SK-N-SH (cell line): ENCODE measurements around the gene PRRC2A.

Experiments used
- POLR2AphosphoS5 ChIP-seq: IDR thresholded peaks from 2 replicates; pipeline ENCODE4 v1.6.1; 2012; ENCODE audit warnings: low read depth, low read length
- RCOR1 ChIP-seq: fragments of 150-350 bp; IDR thresholded peaks from 2 replicates; pipeline ENCODE4 v1.6.1; 2017; ENCODE audit warnings: antibody characterized with exemption, low read length
- SMC3 ChIP-seq: IDR thresholded peaks from 2 replicates; pipeline ENCODE4 v1.6.1; 2012; ENCODE audit warnings: low read depth, low read length, improper control_type of control experiment
- TCF12 ChIP-seq: IDR thresholded peaks from 2 replicates; pipeline ENCODE4 v1.4.0; 2012
- YY1 ChIP-seq: IDR thresholded peaks from 2 replicates; pipeline ENCODE4 v1.4.0; 2012; ENCODE audit warnings: low read depth, mild to moderate bottlenecking
- TF ChIP-seq, protein P1 (sequence below): fragments of 200-600 bp; sonication (generic); IDR thresholded peaks from 2 replicates; pipeline ENCODE4 v1.6.1; 2017; ENCODE audit warnings: antibody characterized with exemption, mild to moderate bottlenecking, moderate library complexity
- TF ChIP-seq, protein P2 (sequence below): IDR thresholded peaks from 2 replicates; pipeline ENCODE4; 2012

DNA sequence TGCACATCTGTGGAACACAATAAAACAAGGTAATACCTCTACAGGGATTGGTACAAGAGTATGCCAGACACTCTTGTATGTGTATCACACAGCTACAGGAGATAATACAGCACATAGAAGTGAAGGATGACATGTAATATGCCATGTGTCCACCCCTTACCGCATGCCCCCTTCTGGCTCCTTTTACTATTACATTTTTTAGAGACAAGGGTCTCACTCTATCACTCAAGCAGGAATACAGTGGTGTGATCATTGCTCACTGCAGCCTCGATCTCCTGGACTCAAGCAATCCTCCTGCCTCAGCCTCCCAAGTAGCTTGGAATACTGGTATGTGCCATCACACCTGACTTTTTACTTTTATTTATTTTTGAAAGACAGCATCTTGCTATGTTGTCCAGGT, 23.5 kb upstream of the PRRC2A start:
- TF ChIP-seq, protein P1, sequence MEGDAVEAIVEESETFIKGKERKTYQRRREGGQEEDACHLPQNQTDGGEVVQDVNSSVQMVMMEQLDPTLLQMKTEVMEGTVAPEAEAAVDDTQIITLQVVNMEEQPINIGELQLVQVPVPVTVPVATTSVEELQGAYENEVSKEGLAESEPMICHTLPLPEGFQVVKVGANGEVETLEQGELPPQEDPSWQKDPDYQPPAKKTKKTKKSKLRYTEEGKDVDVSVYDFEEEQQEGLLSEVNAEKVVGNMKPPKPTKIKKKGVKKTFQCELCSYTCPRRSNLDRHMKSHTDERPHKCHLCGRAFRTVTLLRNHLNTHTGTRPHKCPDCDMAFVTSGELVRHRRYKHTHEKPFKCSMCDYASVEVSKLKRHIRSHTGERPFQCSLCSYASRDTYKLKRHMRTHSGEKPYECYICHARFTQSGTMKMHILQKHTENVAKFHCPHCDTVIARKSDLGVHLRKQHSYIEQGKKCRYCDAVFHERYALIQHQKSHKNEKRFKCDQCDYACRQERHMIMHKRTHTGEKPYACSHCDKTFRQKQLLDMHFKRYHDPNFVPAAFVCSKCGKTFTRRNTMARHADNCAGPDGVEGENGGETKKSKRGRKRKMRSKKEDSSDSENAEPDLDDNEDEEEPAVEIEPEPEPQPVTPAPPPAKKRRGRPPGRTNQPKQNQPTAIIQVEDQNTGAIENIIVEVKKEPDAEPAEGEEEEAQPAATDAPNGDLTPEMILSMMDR: peak; percentile 59
- TF ChIP-seq POLR2AphosphoS5 (no peak), RCOR1 (no peak), TCF12 (no peak), YY1 (no peak), SMC3 (peak; percentile 55; the same call in 1 of the 2 replicates)
- TF ChIP-seq, protein P2, sequence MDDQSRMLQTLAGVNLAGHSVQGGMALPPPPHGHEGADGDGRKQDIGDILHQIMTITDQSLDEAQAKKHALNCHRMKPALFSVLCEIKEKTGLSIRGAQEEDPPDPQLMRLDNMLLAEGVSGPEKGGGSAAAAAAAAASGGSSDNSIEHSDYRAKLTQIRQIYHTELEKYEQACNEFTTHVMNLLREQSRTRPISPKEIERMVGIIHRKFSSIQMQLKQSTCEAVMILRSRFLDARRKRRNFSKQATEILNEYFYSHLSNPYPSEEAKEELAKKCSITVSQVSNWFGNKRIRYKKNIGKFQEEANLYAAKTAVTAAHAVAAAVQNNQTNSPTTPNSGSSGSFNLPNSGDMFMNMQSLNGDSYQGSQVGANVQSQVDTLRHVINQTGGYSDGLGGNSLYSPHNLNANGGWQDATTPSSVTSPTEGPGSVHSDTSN: no peak
